ENCODE measurements around the gene PPP2R5C.
"Not testable (repeated sequence)": the region's sequence is repeated elsewhere in the genome, so short reads cannot be mapped to it uniquely, and the experiment has no call there.

PPP2R5C gene

DNA sequence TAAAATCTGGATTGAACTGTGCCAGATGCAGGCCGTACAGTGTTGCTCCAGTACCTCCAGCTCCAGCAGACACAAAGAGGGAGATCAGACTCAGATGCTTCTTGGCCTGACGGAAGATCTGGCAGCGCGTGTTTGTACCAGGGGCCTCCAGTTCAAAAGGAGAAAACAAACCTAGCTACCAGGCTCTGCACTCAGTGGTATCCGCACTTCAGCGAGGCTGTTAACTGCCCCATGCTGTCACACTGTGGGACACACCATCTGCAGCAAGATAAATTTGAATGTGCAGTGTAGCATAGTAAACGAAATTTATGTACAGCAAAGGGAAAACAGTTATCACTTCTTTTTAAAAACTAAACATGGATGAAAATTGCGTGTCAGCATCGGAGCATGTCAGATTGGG, 208.0 kb downstream of the PPP2R5C start:
- H3K4me3 ChIP-seq (ENCODE audit: low read length), result no peak overlapping the region
- TF ChIP-seq, protein P1, sequence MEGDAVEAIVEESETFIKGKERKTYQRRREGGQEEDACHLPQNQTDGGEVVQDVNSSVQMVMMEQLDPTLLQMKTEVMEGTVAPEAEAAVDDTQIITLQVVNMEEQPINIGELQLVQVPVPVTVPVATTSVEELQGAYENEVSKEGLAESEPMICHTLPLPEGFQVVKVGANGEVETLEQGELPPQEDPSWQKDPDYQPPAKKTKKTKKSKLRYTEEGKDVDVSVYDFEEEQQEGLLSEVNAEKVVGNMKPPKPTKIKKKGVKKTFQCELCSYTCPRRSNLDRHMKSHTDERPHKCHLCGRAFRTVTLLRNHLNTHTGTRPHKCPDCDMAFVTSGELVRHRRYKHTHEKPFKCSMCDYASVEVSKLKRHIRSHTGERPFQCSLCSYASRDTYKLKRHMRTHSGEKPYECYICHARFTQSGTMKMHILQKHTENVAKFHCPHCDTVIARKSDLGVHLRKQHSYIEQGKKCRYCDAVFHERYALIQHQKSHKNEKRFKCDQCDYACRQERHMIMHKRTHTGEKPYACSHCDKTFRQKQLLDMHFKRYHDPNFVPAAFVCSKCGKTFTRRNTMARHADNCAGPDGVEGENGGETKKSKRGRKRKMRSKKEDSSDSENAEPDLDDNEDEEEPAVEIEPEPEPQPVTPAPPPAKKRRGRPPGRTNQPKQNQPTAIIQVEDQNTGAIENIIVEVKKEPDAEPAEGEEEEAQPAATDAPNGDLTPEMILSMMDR (IDR thresholded peaks at IDR 0.05; ENCODE audit: insufficient read depth, low read depth, low read length, missing control alignments), result no peak
- DNase-seq (ENCODE audit: low read depth), result no peak

DNA sequence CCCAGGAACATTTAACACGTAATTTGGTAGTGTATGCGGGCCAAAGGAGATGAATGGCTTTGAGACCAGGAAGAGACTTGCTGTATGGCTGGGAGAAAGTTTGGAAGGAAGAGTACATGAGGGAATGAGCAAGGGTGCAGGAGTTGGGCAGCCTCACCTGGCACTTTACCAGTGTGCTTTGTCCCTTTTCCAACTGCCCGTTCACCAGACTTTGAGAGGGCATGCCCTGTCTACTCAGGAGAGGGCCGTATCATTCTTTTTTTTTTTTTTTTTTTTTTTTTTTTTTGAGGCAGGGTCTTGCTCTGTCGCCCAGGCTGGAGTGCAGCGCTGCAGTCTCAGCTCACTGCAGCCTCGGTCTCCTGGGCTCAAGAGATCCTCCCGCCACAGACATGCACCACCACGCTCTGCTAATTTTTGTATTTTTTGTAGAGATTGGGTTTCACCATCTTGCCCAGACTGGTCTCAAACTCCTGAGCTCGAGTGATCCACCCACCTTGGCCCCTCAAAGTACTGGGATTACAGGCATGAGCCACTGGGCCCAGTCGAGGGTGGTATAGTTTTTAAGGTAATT, 209.4 kb downstream of the PPP2R5C start:
- TF ChIP-seq, protein P1 (IDR thresholded peaks at IDR 0.05; ENCODE audit: insufficient read depth, low read depth, low read length, missing control alignments), result no peak
- no peak overlapping the region for H3K4me3 ChIP-seq (ENCODE audit: low read length)
- DNase-seq (ENCODE audit: low read depth), result no peak

- not testable (repeated sequence) for DNase-seq (ENCODE audit: low read depth); H3K4me3 ChIP-seq (ENCODE audit: low read length)
Observed at GRCh38 chr14:101971458-101971857, 209.9 kb downstream of the PPP2R5C start.

GRCh38 chr14:101972126-101972866, 210.8 kb downstream of the PPP2R5C start:
- TF ChIP-seq, protein P1 (IDR thresholded peaks at IDR 0.05; ENCODE audit: insufficient read depth, low read depth, low read length, missing control alignments), result no peak
- H3K4me3 ChIP-seq (ENCODE audit: low read length), result peak overlapping the region; percentile 4
- peak; percentile 100 for DNase-seq (ENCODE audit: low read depth)

DNA sequence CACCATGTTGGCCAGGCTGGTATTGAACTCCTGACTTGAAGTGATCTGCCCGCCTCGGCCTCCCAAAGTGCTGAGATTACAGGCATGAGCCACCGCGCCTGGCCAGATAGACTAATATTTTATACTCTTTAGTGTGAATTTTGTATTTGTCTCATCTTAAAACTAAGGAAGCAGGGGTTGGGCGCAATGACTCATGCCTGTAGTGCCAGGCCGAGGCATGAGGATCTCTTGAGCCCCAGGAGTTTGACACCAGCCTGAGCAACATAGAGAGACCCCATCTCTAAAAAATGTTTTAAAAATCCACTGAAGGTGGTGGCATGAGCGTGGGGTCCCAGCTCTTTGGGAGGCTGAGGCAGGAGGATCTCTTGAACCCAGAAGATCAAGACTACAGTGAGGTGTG, 211.8 kb downstream of the PPP2R5C start:
- no peak overlapping the region for H3K4me3 ChIP-seq (ENCODE audit: low read length)
- DNase-seq (ENCODE audit: low read depth), result peak; percentile 43
- TF ChIP-seq, protein P1 (IDR thresholded peaks at IDR 0.05; ENCODE audit: insufficient read depth, low read depth, low read length, missing control alignments), result no peak

GRCh38 chr14:101975231-101975630, 213.7 kb downstream of the PPP2R5C start:
- DNase-seq (ENCODE audit: low read depth), result no peak
- TF ChIP-seq, protein P1 (IDR thresholded peaks at IDR 0.05; ENCODE audit: insufficient read depth, low read depth, low read length, missing control alignments), result no peak
- H3K4me3 ChIP-seq (ENCODE audit: low read length), result no peak overlapping the region
